Activated CD8-positive, alpha-beta T cell treated with anti-CD3 and anti-CD28 coated beads for 36 hours (primary cell): Measurements from ENCODE around the gene FOLR1. TPM values are rescaled to one million over a fixed set of nuclear protein-coding genes. Genes with fewer than 3 reads are reported as not detected.
"Not testable (repeated sequence)": the region's sequence is repeated elsewhere in the genome, so short reads cannot be mapped to it uniquely, and the experiment has no call there.

Experiments used
- ATAC-seq: fragments of 200-7000 bp; cut with Tn5 transposase; one replicate; pipeline ENCODE4 v1.10.0; 2021; ENCODE audit warnings: mild to moderate bottlenecking, moderate library complexity
- CTCF ChIA-PET: fragments of 350-600 bp; sonication (Branson Sonifier 250); formaldehyde crosslinking; loops from one replicate; lab custom pipeline; 2021; ENCODE audit warnings: antibody characterized with exemption; lab: Charles Lee
- POLR2A ChIA-PET: fragments of 350-600 bp; sonication (Branson Sonifier 250); formaldehyde crosslinking; loops from one replicate; lab custom pipeline; 2021; ENCODE audit warnings: antibody characterized with exemption; lab: Charles Lee
- DNase-seq: peaks from one replicate; pipeline ENCODE4 v3.0.0-alpha.2; 2020
- H3K27ac Mint-ChIP-seq: one replicate; pipeline ENCODE4 v1.8.0; 2021; ENCODE audit warnings: mild to moderate bottlenecking, mixed read lengths
- H3K27me3 Mint-ChIP-seq: one replicate; pipeline ENCODE4 v1.8.0; 2021; ENCODE audit warnings: mixed read lengths
- H3K36me3 Mint-ChIP-seq: one replicate; pipeline ENCODE4 v1.8.0; 2021; ENCODE audit warnings: low read depth, mixed read lengths
- H3K4me1 Mint-ChIP-seq: one replicate; pipeline ENCODE4 v1.8.0; 2021; ENCODE audit warnings: low read depth, mixed read lengths
- H3K4me3 Mint-ChIP-seq: one replicate; pipeline ENCODE4 v1.8.0; 2021; ENCODE audit warnings: mild to moderate bottlenecking, moderate library complexity, mixed read lengths
- H3K9me3 Mint-ChIP-seq: one replicate; pipeline ENCODE4 v1.8.0; 2021; ENCODE audit warnings: mixed read lengths
- CTCF ChIP-seq: fragments of 200-600 bp; IDR thresholded peaks from one replicate; pipeline ENCODE4 v1.8.0; 2022; ENCODE audit warnings: antibody characterized with exemption, mild to moderate bottlenecking
- intact Hi-C: fragments of 100-400 bp; cut with micrococcal nuclease; formaldehyde crosslinking; loops from one replicate; pipeline ENCODE4 v1.10.0; 2022
- total RNA-seq, 2 experiments: library from RNA; stranded (reverse); gene quantifications; one replicate each; pipeline ENCODE4 v1.2.3, GENCODE V29; 2021

FOLR1 gene
- total RNA-seq, 2 experiments from 2014 or later = not detected

GRCh38 chr11:72154816-72155215 is 37.1 kb upstream of the FOLR1 start:
- Mint-ChIP-seq H3K27me3 (peaks cover 3% of the 10 kb centered on the region), H3K4me3 (no peak overlapping the region), H3K9me3 (no peaks in the 10 kb centered on the region), H3K36me3 (no peaks in the 10 kb centered on the region), H3K27ac (no peak overlapping the region), H3K4me1 (no peaks in the 10 kb centered on the region)
- ATAC-seq = no peak
- ChIA-PET POLR2A (no interaction called here), CTCF (interaction anchor here (2.0 to 2.2 kb wide), 2 partner anchors 11 to 29 kb away, joined by 6 to 17 read pairs; no protein-coding TSS in a partner anchor)
- DNase-seq = no peak
- intact Hi-C loops = no loop called here
- no peak for TF ChIP-seq CTCF

GRCh38 chr11:72155751-72156150 is 36.2 kb upstream of the FOLR1 start:
- Mint-ChIP-seq H3K4me3 (no peak overlapping the region), H3K36me3 (no peaks in the 10 kb centered on the region), H3K27me3 (peaks cover 7% of the 10 kb centered on the region), H3K9me3 (no peaks in the 10 kb centered on the region), H3K4me1 (no peaks in the 10 kb centered on the region), H3K27ac (no peak overlapping the region)
- ChIA-PET CTCF (interaction anchor here (0.6 to 2.4 kb wide), 4 partner anchors 11 to 315 kb away, joined by 3 to 20 read pairs (median 5); no protein-coding TSS in a partner anchor), POLR2A (interaction anchor here (0.6 kb wide), 1 partner anchor 116 kb away, joined by 3 read pairs; no protein-coding TSS in a partner anchor)
- intact Hi-C loops = no loop called here
- TF ChIP-seq CTCF = no peak
- no peak for ATAC-seq
- no peak for DNase-seq

GRCh38 chr11:72157131-72157530 is 34.8 kb upstream of the FOLR1 start:
- Mint-ChIP-seq H3K27me3 (peaks cover 13% of the 10 kb centered on the region), H3K27ac (no peak overlapping the region), H3K9me3 (no peaks in the 10 kb centered on the region), H3K4me3 (no peak overlapping the region), H3K4me1 (no peaks in the 10 kb centered on the region), H3K36me3 (no peaks in the 10 kb centered on the region)
- ChIA-PET CTCF (interaction anchor here (1.0 to 2.4 kb wide), 3 partner anchors 13 to 70 kb away, joined by 3 to 20 read pairs (median 4); no protein-coding TSS in a partner anchor), POLR2A (interaction anchor here (0.6 kb wide), 1 partner anchor 10 kb away, joined by 4 read pairs; no protein-coding TSS in a partner anchor)
- TF ChIP-seq CTCF = no peak
- intact Hi-C loops = no loop called here
- ATAC-seq = no peak
- DNase-seq = no peak

- no peak for DNase-seq
- no peak overlapping the region for H3K27ac Mint-ChIP-seq
- H3K9me3 Mint-ChIP-seq = no peaks in the 10 kb centered on the region
- H3K36me3 Mint-ChIP-seq = no peaks in the 10 kb centered on the region
- H3K27me3 Mint-ChIP-seq = peaks cover 15% of the 10 kb centered on the region
- no peak overlapping the region for H3K4me3 Mint-ChIP-seq
- CTCF ChIA-PET = interaction anchor here (1.4 to 3.8 kb wide), 2 partner anchors 13 to 16 kb away, joined by 3 to 21 read pairs; no protein-coding TSS in a partner anchor
- POLR2A ChIA-PET = interaction anchor here (1.0 kb wide), 1 partner anchor 35 kb away, joined by 3 read pairs; no protein-coding TSS in a partner anchor
- intact Hi-C loops = no loop called here
- H3K4me1 Mint-ChIP-seq = no peaks in the 10 kb centered on the region
- ATAC-seq = no peak
- TF ChIP-seq CTCF = no peak
Measured at GRCh38 chr11:72160319-72160718, 31.6 kb upstream of the FOLR1 start.

- no peaks in the 10 kb centered on the region for H3K4me1 Mint-ChIP-seq
Measured at GRCh38 chr11:72162891-72163492, 28.9 kb upstream of the FOLR1 start.

GRCh38 chr11:72164187-72164586 is 27.8 kb upstream of the FOLR1 start:
- H3K4me1 Mint-ChIP-seq, CTCF ChIA-PET, H3K9me3 Mint-ChIP-seq, H3K27ac Mint-ChIP-seq, POLR2A ChIA-PET, H3K4me3 Mint-ChIP-seq, ATAC-seq, H3K36me3 Mint-ChIP-seq, intact Hi-C loops, DNase-seq: not testable (repeated sequence)
- H3K27me3 Mint-ChIP-seq = peaks cover 19% of the 10 kb centered on the region

More at GRCh38 chr11:72162891-72163492, 28.9 kb upstream of the FOLR1 start:
- CTCF ChIA-PET = no interaction called here
- intact Hi-C loops = no loop called here
- H3K4me3 Mint-ChIP-seq = no peak overlapping the region
- POLR2A ChIA-PET = interaction anchor here (0.6 kb wide), 1 partner anchor 45 kb away, joined by 4 read pairs; no protein-coding TSS in a partner anchor
- no peaks in the 10 kb centered on the region for H3K9me3 Mint-ChIP-seq
- H3K27me3 Mint-ChIP-seq = peaks cover 19% of the 10 kb centered on the region
- TF ChIP-seq CTCF = no peak
- DNase-seq (no peak), ATAC-seq (no peak)
- H3K27ac Mint-ChIP-seq = no peak overlapping the region
- H3K36me3 Mint-ChIP-seq = no peaks in the 10 kb centered on the region

GRCh38 chr11:72169046-72169555 is 22.8 kb upstream of the FOLR1 start:
- POLR2A ChIA-PET, DNase-seq, H3K27ac Mint-ChIP-seq, H3K4me1 Mint-ChIP-seq, H3K36me3 Mint-ChIP-seq, H3K4me3 Mint-ChIP-seq, ATAC-seq, intact Hi-C loops, H3K9me3 Mint-ChIP-seq, H3K27me3 Mint-ChIP-seq: not testable (repeated sequence)
- CTCF ChIA-PET = interaction anchor here (2.1 to 3.7 kb wide), 2 partner anchors 14 to 25 kb away, joined by 9 to 22 read pairs; no protein-coding TSS in a partner anchor
